GM12878 (cell line): ENCODE data around the gene RSPRY1.

Experiments
- ATF7 ChIP-seq: fragments of 450-650 bp; IDR thresholded peaks from 2 replicates; pipeline ENCODE4 v1.6.1; 2016; ENCODE audit warnings: low read depth, mild to moderate bottlenecking
- EZH2 ChIP-seq: IDR thresholded peaks from 2 replicates; pipeline ENCODE4 v1.6.1; 2012; ENCODE audit warnings: low read depth, mild to moderate bottlenecking, control low read depth, inconsistent platforms, low read length, borderline replicate concordance; ENCODE audit not compliant: control insufficient read depth
- MAX ChIP-seq: IDR thresholded peaks from 2 replicates; pipeline ENCODE4 v1.6.1; 2012; ENCODE audit warnings: low read depth, low read length, improper control_type of control experiment
- MLLT1 ChIP-seq: fragments of 450-650 bp; IDR thresholded peaks from 2 replicates; pipeline ENCODE4 v1.6.1; 2016; ENCODE audit warnings: mild to moderate bottlenecking
- POLR2AphosphoS5 ChIP-seq: IDR thresholded peaks from 2 replicates; pipeline ENCODE4 v1.6.1; 2011; ENCODE audit warnings: mild to moderate bottlenecking, low read length, inconsistent platforms
- PRDM15 ChIP-seq: fragments of 450-650 bp; formaldehyde crosslinking; IDR thresholded peaks from 2 replicates; pipeline ENCODE4 v1.4.0; 2020; ENCODE audit warnings: mild to moderate bottlenecking, moderate library complexity
- RCOR1 ChIP-seq: conservative IDR thresholded peaks from 2 replicates; pipeline ENCODE4 v1.6.1; 2012; ENCODE audit warnings: low read depth, low read length, improper control_type of control experiment
- SPI1 ChIP-seq: IDR thresholded peaks from 2 replicates; pipeline ENCODE4 v1.6.1; 2011; ENCODE audit warnings: low read depth, mild to moderate bottlenecking, low read length, moderate library complexity, borderline replicate concordance; ENCODE audit not compliant: insufficient read depth
- STAT3 ChIP-seq: IDR thresholded peaks from 2 replicates; pipeline ENCODE4 v1.6.1; 2011; ENCODE audit warnings: low read depth, low read length, improper control_type of control experiment
- SUZ12 ChIP-seq: fragments of 200-600 bp; sonication (generic); IDR thresholded peaks from one replicate; pipeline ENCODE4 v1.6.1; 2018; ENCODE audit warnings: antibody characterized with exemption, mild to moderate bottlenecking; ENCODE audit not compliant: unreplicated experiment
- TF ChIP-seq, protein P1 (sequence below), 3 experiments: IDR thresholded peaks in 2 of 3; conservative IDR thresholded peaks in 1 of 3; 2 replicates each; pipeline ENCODE4 v1.5.1; 2011; ENCODE audit warnings: low read depth in 3 of 3, low read length in 3 of 3, mild to moderate bottlenecking in 3 of 3, control low read depth in 2 of 3, moderate library complexity in 2 of 3, inconsistent platforms in 1 of 3, mixed read lengths in 1 of 3; ENCODE audit not compliant: control insufficient read depth in 2 of 3, insufficient read depth in 1 of 3; ENCODE audit errors: extremely low read depth in 1 of 3
- TF ChIP-seq, protein P2 (sequence below): fragments of 450-650 bp; IDR thresholded peaks from 2 replicates; pipeline ENCODE4 v1.6.1; 2016; ENCODE audit warnings: mild to moderate bottlenecking

DNA sequence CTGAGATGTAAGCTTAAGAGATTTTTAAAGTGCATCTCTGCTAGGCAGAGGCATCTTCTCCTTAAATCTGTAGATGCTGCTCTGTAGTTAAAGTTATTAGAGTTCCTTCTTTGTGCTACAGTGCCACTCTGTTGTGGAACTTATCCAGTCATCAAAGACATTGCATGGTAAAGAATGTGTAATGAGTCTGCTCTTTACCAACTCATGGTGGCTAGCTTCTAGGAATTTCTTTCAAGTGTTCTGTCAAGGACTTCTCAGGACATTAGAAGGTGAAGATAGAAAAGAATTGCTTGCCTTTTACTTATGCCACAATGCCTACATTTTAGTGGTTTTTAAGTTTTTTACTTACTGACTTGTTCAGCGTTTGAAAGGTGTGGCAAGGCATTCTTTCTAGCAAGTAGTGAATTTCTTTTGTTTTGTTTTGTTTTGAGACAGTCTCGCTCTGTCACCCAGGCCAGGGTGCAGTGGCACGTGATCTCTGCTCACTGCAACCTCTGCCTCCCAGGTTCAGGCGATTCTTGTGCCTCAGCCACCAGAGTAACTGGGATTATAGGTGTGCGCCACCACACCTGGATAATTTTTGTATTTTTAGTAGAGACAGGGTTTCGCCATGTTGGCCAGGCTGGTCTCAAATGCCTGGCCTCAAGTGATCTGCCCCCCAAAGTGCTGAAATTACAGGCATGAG lies 38.7 kb downstream of the RSPRY1 start:
- TF ChIP-seq, protein P1, sequence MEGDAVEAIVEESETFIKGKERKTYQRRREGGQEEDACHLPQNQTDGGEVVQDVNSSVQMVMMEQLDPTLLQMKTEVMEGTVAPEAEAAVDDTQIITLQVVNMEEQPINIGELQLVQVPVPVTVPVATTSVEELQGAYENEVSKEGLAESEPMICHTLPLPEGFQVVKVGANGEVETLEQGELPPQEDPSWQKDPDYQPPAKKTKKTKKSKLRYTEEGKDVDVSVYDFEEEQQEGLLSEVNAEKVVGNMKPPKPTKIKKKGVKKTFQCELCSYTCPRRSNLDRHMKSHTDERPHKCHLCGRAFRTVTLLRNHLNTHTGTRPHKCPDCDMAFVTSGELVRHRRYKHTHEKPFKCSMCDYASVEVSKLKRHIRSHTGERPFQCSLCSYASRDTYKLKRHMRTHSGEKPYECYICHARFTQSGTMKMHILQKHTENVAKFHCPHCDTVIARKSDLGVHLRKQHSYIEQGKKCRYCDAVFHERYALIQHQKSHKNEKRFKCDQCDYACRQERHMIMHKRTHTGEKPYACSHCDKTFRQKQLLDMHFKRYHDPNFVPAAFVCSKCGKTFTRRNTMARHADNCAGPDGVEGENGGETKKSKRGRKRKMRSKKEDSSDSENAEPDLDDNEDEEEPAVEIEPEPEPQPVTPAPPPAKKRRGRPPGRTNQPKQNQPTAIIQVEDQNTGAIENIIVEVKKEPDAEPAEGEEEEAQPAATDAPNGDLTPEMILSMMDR (IDR thresholded peaks at IDR 0.05 in 2 of 3, conservative IDR thresholded peaks at IDR 0.05 in 1 of 3; ENCODE audit: control insufficient read depth in 2 of 3, extremely low read depth in 1 of 3, insufficient read depth in 1 of 3, low read depth in 3 of 3, low read length in 3 of 3) = no peak
- TF ChIP-seq POLR2AphosphoS5 = no peak
- TF ChIP-seq ATF7 = no peak
- no peak for TF ChIP-seq PRDM15
- TF ChIP-seq, protein P2, sequence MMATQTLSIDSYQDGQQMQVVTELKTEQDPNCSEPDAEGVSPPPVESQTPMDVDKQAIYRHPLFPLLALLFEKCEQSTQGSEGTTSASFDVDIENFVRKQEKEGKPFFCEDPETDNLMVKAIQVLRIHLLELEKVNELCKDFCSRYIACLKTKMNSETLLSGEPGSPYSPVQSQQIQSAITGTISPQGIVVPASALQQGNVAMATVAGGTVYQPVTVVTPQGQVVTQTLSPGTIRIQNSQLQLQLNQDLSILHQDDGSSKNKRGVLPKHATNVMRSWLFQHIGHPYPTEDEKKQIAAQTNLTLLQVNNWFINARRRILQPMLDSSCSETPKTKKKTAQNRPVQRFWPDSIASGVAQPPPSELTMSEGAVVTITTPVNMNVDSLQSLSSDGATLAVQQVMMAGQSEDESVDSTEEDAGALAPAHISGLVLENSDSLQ = no peak
- TF ChIP-seq RCOR1 = no peak
- TF ChIP-seq MAX = no peak
- TF ChIP-seq MLLT1 = no peak
- TF ChIP-seq EZH2 = no peak
- no peak for TF ChIP-seq SPI1
- no peak for TF ChIP-seq STAT3
- no peak for TF ChIP-seq SUZ12
